Skeletal muscle cell (primary cell): ENCODE measurements around the gene CD79B.
A peak's percentile ranks its signal among the peaks of the same experiment; 100 is the strongest.

ENCODE experiments used
- DNase-seq: peaks from one replicate; pipeline ENCODE4 v3.0.0-alpha.2; 2010; ENCODE audit warnings: low read depth
- H3K4me3 ChIP-seq: 2 replicates; pipeline ENCODE4 v1.5.1; 2011; ENCODE audit warnings: low read depth, mild to moderate bottlenecking, control low read depth, low read length, moderate library complexity

CD79B gene

GRCh38 chr17:63931981-63932561, at the start of gene CD79B:
CD79B (minus strand) TSS chr17:63932331; CDS start chr17:63932261, 70 bp downstream.
- DNase-seq = no peak
- H3K4me3 ChIP-seq = no peak within 1 kb of the TSS

- no peak for DNase-seq
- H3K4me3 ChIP-seq = no peak overlapping the region
These were observed 46.4 kb upstream of the CD79B start for GRCh38 chr17:63978272-63979200.

GRCh38 chr17:63976702-63977101, 44.6 kb upstream of the CD79B start:
- no peak overlapping the region for H3K4me3 ChIP-seq
- DNase-seq = no peak

GRCh38 chr17:63975541-63976092, 43.5 kb upstream of the CD79B start:
- no peak overlapping the region for H3K4me3 ChIP-seq
- no peak for DNase-seq

GRCh38 chr17:63974594-63975192, 42.6 kb upstream of the CD79B start:
- no peak for DNase-seq
- no peak overlapping the region for H3K4me3 ChIP-seq

GRCh38 chr17:63973930-63974593, 41.9 kb upstream of the CD79B start:
- H3K4me3 ChIP-seq = no peak overlapping the region
- DNase-seq = no peak

- no peak for DNase-seq
- no peak overlapping the region for H3K4me3 ChIP-seq
These were observed 41.1 kb upstream of the CD79B start for GRCh38 chr17:63973247-63973646.

- H3K4me3 ChIP-seq = no peak within 1 kb of the TSS
- no peak for DNase-seq
These were observed 40.7 kb upstream of the CD79B start, which contains the start of gene SCN4A for GRCh38 chr17:63972796-63973195. SCN4A (minus strand) TSS chr17:63972918; CDS start chr17:63972841, 77 bp downstream.

- no peak overlapping the region for H3K4me3 ChIP-seq
- DNase-seq = no peak
These were observed 37.1 kb upstream of the CD79B start for GRCh38 chr17:63969278-63969677.

GRCh38 chr17:63967953-63968352, 35.8 kb upstream of the CD79B start:
- DNase-seq = no peak
- no peak overlapping the region for H3K4me3 ChIP-seq

GRCh38 chr17:63966646-63967264, 34.6 kb upstream of the CD79B start:
- no peak for DNase-seq
- no peak overlapping the region for H3K4me3 ChIP-seq

GRCh38 chr17:63963123-63963522, 31.0 kb upstream of the CD79B start:
- no peak overlapping the region for H3K4me3 ChIP-seq
- DNase-seq = no peak

GRCh38 chr17:63962298-63962744, 30.2 kb upstream of the CD79B start:
- H3K4me3 ChIP-seq = no peak overlapping the region
- no peak for DNase-seq

- peak overlapping the region; percentile 2 for H3K4me3 ChIP-seq
- no peak for DNase-seq
These were observed 29.5 kb upstream of the CD79B start for GRCh38 chr17:63961355-63962212.

GRCh38 chr17:63960430-63960829, 28.3 kb upstream of the CD79B start:
- DNase-seq = no peak
- no peak overlapping the region for H3K4me3 ChIP-seq

GRCh38 chr17:63960006-63960405, 27.9 kb upstream of the CD79B start:
- H3K4me3 ChIP-seq = no peak overlapping the region
- DNase-seq = no peak

- no peak overlapping the region for H3K4me3 ChIP-seq
- DNase-seq = no peak
These were observed 24.3 kb upstream of the CD79B start for GRCh38 chr17:63956296-63956920.

GRCh38 chr17:63955791-63956190, 23.7 kb upstream of the CD79B start:
- DNase-seq = no peak
- no peak overlapping the region for H3K4me3 ChIP-seq
